HG03565 (cell line): ENCODE measurements around the gene HSD17B12.
"Not testable (repeated sequence)": the region's sequence is repeated elsewhere in the genome, so short reads cannot be mapped to it uniquely, and the experiment has no call there.

Experiments
- ATAC-seq: cut with Tn5 transposase; IDR thresholded peaks from one replicate; pipeline ENCODE4 v1.9.1; 2021; ENCODE audit warnings: mild to moderate bottlenecking, moderate library complexity; ENCODE audit not compliant: unreplicated experiment

The HSD17B12 gene

GRCh38 chr11:43680521-43681400 lies at the start of gene HSD17B12:
Gene HSD17B12 (plus strand): TSS chr11:43680738. CDS start chr11:43680828, 90 bp downstream.
- ATAC-seq = peak; percentile 98

GRCh38 chr11:43631732-43632131 lies 48.8 kb upstream of the HSD17B12 start:
- ATAC-seq = no peak

- no peak for ATAC-seq
Measured at GRCh38 chr11:43632181-43632580, 48.4 kb upstream of the HSD17B12 start.

- ATAC-seq = no peak
Measured at GRCh38 chr11:43638717-43639116, 41.8 kb upstream of the HSD17B12 start.

- no peak for ATAC-seq
Measured at GRCh38 chr11:43639224-43639623, 41.3 kb upstream of the HSD17B12 start.

GRCh38 chr11:43639920-43640319 lies 40.6 kb upstream of the HSD17B12 start:
- ATAC-seq = no peak

GRCh38 chr11:43643898-43644620 lies 36.5 kb upstream of the HSD17B12 start:
- ATAC-seq = peak; percentile 99

- no peak for ATAC-seq
Measured at GRCh38 chr11:43644621-43645299, 35.8 kb upstream of the HSD17B12 start.

- no peak for ATAC-seq
Measured at GRCh38 chr11:43646767-43647166, 33.8 kb upstream of the HSD17B12 start.

- ATAC-seq = no peak
Measured at GRCh38 chr11:43648888-43649287, 31.6 kb upstream of the HSD17B12 start.

- ATAC-seq = no peak
Measured at GRCh38 chr11:43649501-43649900, 31.0 kb upstream of the HSD17B12 start.

- ATAC-seq = no peak
Measured at GRCh38 chr11:43649921-43650320, 30.6 kb upstream of the HSD17B12 start.

- ATAC-seq = not testable (repeated sequence)
Measured at GRCh38 chr11:43663018-43663417, 17.5 kb upstream of the HSD17B12 start.

- no peak for ATAC-seq
Measured at GRCh38 chr11:43664295-43664694, 16.2 kb upstream of the HSD17B12 start.

- not testable (repeated sequence) for ATAC-seq
Measured at GRCh38 chr11:43671284-43671683, 9.3 kb upstream of the HSD17B12 start.

- no peak for ATAC-seq
Measured at GRCh38 chr11:43674560-43674959, 6.0 kb upstream of the HSD17B12 start.

- no peak for ATAC-seq
Measured at GRCh38 chr11:43676933-43677332, 3.6 kb upstream of the HSD17B12 start.

GRCh38 chr11:43681401-43681942 lies 934 bp downstream of the HSD17B12 start:
- no peak for ATAC-seq

- not testable (repeated sequence) for ATAC-seq
Measured at GRCh38 chr11:43682081-43682480, 1.5 kb downstream of the HSD17B12 start.

- ATAC-seq = no peak
Measured at GRCh38 chr11:43685440-43685839, 4.9 kb downstream of the HSD17B12 start.

GRCh38 chr11:43686207-43686606 lies 5.7 kb downstream of the HSD17B12 start:
- ATAC-seq = no peak
